Measurements from ENCODE around the gene DUOX1. TPM values are rescaled to one million over a fixed set of nuclear protein-coding genes. Genes with fewer than 3 reads are reported as not detected.

DUOX1 gene
- total RNA-seq, 1 donor = not detected

- peak overlapping the region; percentile 74 for H3K4me3 ChIP-seq (ENCODE audit: low read depth, low read length)
- DNase-seq (ENCODE audit: low read depth) = no peak
- no peak for TF ChIP-seq CTCF (IDR thresholded peaks at IDR 0.05; ENCODE audit: insufficient read depth, low read length)
These were observed 57.7 kb downstream of the DUOX1 start for GRCh38 chr15:45187578-45187893.

- TF ChIP-seq CTCF (IDR thresholded peaks at IDR 0.05; ENCODE audit: insufficient read depth, low read length) = no peak
- peak; percentile 35 for DNase-seq (ENCODE audit: low read depth)
- H3K4me3 ChIP-seq (ENCODE audit: low read depth, low read length) = peak within 1 kb of the TSS; percentile 74
These were observed 58.4 kb downstream of the DUOX1 start, which contains the start of gene SHF for GRCh38 chr15:45187894-45188830. Gene SHF (minus strand): TSS chr15:45187966. CDS start chr15:45187951, 15 bp downstream.

GRCh38 chr15:45197512-45197911 lies 67.7 kb downstream of the DUOX1 start:
- H3K4me3 ChIP-seq (ENCODE audit: low read depth, low read length) = no peak overlapping the region
- TF ChIP-seq CTCF (IDR thresholded peaks at IDR 0.05; ENCODE audit: insufficient read depth, low read length) = no peak
- no peak for DNase-seq (ENCODE audit: low read depth)

GRCh38 chr15:45198337-45199135 lies 68.7 kb downstream of the DUOX1 start:
- peak overlapping the region; percentile 89 for H3K4me3 ChIP-seq (ENCODE audit: low read depth, low read length)
- peak; percentile 82 for TF ChIP-seq CTCF (IDR thresholded peaks at IDR 0.05; ENCODE audit: insufficient read depth, low read length)
- peak; percentile 99 for DNase-seq (ENCODE audit: low read depth)

- no peak for DNase-seq (ENCODE audit: low read depth)
- TF ChIP-seq CTCF (IDR thresholded peaks at IDR 0.05; ENCODE audit: insufficient read depth, low read length) = no peak
- H3K4me3 ChIP-seq (ENCODE audit: low read depth, low read length) = peak overlapping the region; percentile 89
These were observed 69.5 kb downstream of the DUOX1 start for GRCh38 chr15:45199136-45199810.

GRCh38 chr15:45200001-45200798 lies 70.4 kb downstream of the DUOX1 start:
- H3K4me3 ChIP-seq (ENCODE audit: low read depth, low read length) = peak overlapping the region; percentile 70
- TF ChIP-seq CTCF (IDR thresholded peaks at IDR 0.05; ENCODE audit: insufficient read depth, low read length) = no peak
- peak; percentile 97 for DNase-seq (ENCODE audit: low read depth)
